Smooth muscle cell of the brain vasculature (primary cell): ENCODE measurements around the gene CALU.

ENCODE experiments used
- DNase-seq: peaks from one replicate; pipeline ENCODE4 v3.0.0-alpha.2; 2012; ENCODE audit warnings: low read depth, low spot score

CALU gene

DNA sequence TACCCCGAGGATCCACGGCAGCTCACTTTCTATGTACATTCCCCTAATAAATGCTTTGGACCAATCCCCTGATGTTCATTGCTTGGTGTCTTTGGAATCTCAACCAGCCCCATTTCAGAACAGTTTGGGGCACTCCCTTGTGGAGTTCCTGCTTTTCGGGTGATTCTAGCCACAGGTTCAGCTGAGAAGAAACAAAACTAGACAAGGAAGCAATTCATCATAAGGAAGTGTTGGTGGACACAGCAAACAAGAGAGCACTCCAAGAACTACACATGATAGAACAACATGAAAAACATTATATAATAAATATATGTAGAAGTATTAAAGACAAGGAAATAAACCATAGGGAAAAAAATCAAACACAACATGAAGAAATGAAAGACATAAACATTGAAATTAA, 46.6 kb downstream of the CALU start:
- no peak for DNase-seq

DNA sequence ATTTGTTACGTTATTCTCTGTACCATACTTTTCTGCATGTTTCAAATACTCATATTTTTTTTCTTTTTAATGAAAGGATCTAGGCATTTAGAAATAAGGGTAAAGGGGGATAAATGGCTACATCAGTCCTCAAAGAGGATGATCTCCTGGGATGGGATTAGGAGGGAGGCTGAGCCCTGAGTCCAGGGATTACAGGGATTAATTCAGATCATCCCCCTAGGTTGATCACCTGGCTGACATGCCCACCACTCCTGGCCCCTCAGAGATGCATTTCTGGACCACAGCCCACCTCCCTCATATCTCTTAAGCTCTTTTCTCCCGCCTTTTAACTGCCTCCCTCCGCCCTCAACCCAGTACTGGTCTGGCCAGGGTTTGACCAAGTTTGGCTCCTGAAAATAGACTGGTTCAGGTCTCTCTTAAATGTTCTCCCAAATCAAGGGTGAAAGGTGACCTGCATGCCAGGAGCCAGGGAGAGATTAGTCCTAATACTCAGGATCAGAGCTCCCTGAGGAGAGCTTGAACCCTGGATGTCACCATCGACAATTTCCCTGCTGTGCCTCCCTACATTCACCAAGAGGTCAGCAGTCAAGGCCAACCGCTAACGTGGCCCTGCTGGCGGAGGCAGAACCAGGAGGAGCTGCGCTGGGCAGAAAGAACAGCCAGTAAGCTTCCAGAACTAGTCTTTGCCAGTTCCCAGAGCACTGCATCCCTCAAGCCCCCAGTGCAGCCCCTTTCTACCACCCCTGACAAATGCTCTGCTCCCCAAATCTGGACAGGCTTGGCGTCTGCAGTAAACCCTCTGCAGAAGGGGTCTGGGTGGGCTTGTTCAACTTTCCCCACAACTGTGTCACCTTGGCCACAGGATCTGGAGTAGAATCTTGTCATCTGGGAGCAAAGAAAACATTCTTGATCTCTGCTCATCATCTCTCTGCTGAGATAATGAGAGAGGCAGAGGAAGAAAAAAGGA, 49.6 kb downstream of the CALU start:
- no peak for DNase-seq

- DNase-seq, result no peak
Observed at GRCh38 chr7:128790315-128791041, 51.3 kb downstream of the CALU start.

DNA sequence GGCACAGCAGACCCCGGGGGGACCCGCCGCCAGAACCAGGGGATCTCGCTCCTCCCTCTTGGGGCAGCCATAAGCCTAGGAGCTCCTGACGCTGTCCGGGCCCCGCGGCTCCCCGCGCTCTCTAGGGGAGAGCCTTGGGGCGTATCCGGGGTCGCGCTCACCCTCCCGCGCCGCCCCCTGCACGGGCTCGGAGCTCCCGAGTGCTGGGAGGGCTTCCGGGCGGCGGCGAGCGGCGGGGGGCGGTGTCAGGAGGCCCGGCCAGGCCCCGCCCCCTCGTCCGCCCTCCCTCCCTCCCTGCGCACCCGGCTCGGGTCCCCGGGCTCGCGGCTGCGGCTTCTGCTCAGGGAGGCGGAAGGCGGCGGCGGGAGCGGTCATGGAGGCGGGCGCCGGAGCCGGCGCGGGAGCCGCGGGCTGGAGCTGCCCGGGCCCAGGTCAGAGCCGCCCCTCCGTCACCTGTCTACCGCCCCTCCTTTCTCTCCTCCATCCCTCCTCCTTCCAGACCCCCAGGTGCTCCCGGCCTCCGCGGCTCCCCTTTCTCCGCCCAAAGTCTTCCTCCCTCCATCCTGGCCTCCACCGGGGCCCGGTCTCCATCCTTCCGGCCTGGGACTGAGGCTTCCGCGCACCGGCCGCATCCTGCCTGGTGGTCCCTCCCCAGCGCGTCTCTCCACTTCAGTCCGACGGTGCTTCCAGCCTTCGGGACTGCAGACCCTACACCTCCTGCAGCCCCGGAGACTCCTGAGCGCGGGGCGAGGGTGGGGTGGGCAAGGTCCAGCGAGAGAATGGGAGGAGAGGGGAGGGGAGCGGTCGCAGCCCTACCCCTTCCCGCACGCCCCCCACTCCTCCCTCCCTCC, 52.2 kb downstream of the CALU start, which contains the start of gene CCDC136:
CCDC136 (plus strand) TSS at position 848 of the 851 bp plus-strand sequence. CDS start 444 bp downstream, outside the sequence.
- no peak for DNase-seq

DNA sequence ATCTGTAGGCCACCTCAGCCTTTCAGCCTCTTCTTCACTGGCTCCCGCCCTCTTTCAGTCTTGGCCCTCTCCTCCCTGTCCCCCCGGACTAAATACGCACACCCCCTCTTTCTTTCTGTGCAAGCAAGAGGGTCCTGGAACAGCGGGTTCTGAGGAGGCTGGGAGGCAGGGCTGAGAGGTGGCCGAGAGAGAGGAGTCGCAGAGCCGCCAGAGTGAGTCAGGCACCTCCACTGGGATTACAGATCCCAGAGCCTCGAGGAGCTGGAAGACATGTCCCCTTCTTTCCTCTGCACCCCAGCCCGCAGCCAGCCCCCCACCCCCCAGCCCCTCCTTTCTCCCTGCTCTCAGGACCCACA, 52.8 kb downstream of the CALU start:
- DNase-seq, result no peak

DNA sequence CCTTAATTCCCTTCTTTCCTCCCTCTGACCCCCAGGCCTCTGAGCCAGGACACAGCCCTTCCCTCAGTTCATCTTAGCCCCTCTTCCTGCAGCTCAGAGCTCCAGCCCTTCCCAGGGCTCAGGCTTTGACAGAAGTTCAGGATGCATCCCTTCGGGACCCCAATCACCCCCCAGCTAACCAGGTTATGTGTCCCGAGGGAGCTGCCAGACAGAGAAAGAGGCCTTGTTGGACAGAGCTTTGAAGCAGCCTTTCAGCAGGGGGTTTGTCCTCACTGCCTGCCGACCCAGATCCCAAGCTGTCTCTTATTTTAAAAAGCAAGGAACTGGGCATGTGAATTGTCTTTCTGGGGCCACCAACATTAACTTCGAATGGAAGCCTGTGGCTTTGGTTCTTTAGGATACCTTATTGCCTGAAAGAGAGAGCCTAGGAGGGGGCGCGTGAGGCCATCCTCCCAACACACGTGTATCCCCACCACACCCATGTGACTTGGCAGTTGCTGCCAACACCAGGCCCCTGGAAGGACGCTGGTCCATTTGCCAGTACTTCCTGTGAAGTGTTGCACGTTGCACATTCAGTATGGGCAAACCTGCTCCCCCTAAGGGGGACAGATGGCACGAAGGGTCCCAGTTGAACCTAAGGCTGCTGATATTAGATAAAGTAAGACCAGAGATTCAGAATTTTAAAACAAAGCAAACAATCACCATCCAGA, 53.5 kb downstream of the CALU start:
- DNase-seq, result no peak

DNA sequence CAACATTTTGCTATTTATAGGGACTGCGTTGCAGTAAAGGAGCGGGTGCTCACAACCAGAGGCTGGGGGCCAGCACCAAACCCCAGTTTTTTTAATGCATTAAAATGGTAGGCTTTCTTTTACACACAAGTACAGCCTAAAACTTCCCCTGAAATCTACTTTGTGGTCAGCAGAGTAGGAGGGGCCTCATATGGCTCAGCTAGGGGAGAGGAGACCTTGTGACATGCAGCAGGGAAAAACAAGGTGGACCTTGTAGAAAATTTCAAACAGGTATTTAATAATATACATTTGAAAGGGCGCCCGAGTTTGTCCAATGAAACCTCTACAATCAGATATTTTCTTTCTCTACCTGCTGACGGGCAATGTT, 54.0 kb downstream of the CALU start:
- DNase-seq, result no peak

DNA sequence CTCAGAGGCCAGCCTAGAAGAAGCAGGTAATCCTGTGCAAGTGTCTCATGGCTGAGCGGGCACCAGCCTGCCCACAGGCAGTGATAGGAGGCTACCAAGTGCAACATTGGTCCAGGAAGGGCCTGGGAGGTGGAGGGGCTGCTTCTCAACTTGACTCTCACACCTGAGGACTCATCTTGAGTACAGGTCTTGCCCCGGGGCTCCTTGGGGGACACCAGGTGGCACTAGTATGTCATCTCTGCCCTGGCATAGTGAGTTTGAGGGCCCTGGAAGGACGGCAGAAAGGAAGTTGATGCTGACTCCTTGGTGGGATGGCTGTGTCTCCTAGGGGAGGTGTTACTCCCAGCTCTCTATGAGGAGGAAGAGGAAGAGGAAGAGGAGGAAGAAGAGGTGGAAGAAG, 54.9 kb downstream of the CALU start:
- DNase-seq, result no peak

- no peak for DNase-seq
Observed at GRCh38 chr7:128794436-128794835, 55.3 kb downstream of the CALU start.

DNA sequence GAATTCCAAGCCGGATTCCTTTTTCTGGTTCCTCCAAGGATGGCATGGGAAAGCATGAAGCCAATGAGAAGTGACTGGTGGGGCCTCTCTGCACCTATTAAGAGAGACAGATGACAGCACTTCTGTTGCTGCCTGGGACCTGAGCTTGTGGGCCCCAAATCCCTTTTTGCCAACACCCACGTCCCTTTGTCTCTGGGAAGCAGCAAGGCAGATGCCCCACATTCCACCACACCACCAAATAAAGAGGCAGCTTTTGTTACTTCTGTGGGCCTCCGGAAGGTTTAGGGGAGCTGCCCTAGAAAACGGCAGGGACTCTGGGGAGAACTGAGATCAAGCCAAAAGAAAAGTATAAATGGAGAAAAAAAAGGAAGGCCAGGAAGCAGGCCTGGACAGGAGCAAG, 56.0 kb downstream of the CALU start:
- no peak for DNase-seq

DNA sequence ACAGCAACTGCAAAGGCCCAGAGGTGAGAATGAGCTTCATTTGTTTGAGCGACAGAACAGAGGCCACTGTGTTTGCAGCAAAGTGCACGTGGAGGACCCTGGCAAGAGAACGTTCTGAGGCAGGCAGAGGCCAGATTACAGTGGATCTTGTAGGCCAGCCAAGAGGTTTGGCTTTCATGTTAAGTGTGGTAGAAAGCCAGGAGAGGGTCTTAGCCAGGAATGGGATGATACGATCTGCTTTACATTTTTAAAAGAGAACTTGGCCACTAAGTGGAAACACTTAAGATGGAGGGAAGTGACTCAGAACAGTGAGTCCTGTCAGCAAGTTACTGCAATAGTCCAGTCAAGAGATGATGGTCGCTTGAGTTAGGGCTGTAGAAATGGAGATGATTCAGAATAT, 57.2 kb downstream of the CALU start:
- no peak for DNase-seq

DNA sequence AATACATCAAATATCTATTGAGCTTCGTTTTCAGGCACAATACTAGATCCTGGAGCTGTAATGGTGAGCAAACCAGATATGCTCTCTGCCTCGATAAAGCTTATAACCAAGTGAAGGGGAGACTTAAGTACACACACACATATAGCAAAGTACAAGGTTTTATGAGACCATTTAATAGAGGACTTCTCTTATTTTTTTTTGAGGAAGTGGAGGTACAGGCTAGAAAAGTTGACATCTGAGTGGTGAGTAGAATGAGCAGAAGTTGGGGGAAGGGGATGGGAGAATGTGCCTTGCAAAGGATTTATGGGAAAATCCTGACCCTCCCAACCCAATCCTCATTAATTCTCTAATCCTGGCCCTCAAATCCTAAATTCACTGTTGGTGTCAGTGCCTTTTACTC, 60.3 kb downstream of the CALU start:
- DNase-seq, result no peak

- DNase-seq, result no peak
Observed at GRCh38 chr7:128800567-128800966, 61.4 kb downstream of the CALU start.

- DNase-seq, result no peak
Observed at GRCh38 chr7:128801003-128801402, 61.8 kb downstream of the CALU start.

- no peak for DNase-seq
Observed at GRCh38 chr7:128801667-128802418, 62.7 kb downstream of the CALU start.

DNA sequence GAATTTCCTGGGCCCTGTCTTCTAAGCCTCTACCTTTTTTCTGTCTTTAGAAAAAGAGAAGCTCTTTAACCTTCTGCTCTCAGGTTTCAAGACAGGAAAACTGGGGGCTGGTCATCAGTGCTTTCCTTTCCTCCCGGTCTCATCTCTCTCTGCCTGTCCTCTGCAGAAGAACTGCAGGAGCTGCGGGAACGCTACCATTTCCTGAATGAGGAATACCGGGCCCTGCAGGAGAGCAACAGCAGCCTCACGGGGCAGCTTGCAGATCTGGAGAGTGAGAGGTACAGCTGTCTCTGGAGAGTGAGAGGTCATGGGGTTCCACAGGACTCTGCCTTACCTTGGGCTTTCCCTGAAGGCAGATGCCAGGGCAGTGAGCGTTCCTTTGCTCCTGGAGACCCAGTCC, 65.3 kb downstream of the CALU start:
- DNase-seq, result no peak

GRCh38 chr7:128805225-128805624, 66.1 kb downstream of the CALU start:
- no peak for DNase-seq

GRCh38 chr7:128807191-128807590, 68.0 kb downstream of the CALU start:
- DNase-seq, result no peak

DNA sequence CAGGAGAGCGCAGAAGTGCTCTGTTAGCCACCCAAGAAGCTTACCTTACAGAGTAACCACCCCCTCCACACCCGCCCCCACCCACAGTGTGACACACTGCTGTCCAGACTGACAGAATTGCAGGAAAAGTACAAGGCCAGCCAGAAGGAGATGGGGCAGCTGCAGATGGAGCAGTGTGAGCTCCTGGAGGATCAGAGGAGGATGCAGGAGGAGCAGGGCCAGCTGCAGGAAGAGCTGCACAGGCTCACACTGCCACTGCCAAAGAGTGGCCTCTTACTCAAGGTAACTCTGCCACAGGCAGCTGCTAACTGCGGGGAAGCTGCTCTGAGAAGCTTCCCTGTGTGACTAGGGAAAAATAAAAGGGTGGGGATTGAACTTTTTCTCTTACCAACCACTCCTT, 70.2 kb downstream of the CALU start:
- no peak for DNase-seq

- no peak for DNase-seq
Observed at GRCh38 chr7:128810473-128810872, 71.3 kb downstream of the CALU start.

DNA sequence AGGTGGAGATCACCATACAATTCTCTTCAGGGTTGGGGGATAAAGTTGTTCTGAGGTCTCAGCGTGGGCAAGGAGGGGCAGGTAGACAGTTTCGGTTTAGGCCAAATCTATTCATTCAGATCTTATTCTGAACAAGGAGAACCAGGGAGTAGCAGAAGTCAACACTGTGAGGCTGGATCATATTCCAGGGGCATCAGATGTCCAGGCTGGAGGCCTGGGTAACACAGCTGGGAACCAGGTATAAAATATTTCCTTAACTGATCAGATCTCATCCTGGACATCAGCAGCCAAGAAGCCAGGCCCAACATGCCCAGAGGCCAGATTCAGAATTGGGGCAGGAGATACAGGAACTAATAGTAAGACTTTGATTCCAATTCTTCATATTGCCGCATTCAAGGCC, 71.8 kb downstream of the CALU start:
- no peak for DNase-seq
